Measurements from ENCODE around the gene CRCP.

GRCh38 chr7:66193146-66193725 is 78.6 kb downstream of the CRCP start:
- TF ChIP-seq CTCF (IDR thresholded peaks at IDR 0.05) (no peak), POLR2A (IDR thresholded peaks at IDR 0.05) (no peak)
